HFFc6 (cell line): ENCODE measurements around the gene OSBPL7. TPM values are rescaled to one million over a fixed set of nuclear protein-coding genes. Genes with fewer than 3 reads are reported as not detected.

ENCODE experiments used
- DNase-seq: peaks from one replicate; pipeline ENCODE4 v3.0.0-alpha.2; 2018
- H3K27ac Mint-ChIP-seq: 2 replicates; pipeline ENCODE4 v1.8.0; 2020; ENCODE audit warnings: mild to moderate bottlenecking, mixed read lengths
- H3K27me3 Mint-ChIP-seq: 2 replicates; pipeline ENCODE4 v1.8.0; 2021; ENCODE audit warnings: mild to moderate bottlenecking, moderate library complexity, mixed read lengths; ENCODE audit not compliant: insufficient read depth
- H3K36me3 Mint-ChIP-seq: 2 replicates; pipeline ENCODE4 v1.8.0; 2021; ENCODE audit warnings: low read depth, mixed read lengths
- H3K4me1 Mint-ChIP-seq: 2 replicates; pipeline ENCODE4 v1.8.0; 2020; ENCODE audit warnings: low read depth, mixed read lengths
- H3K4me3 Mint-ChIP-seq: 2 replicates; pipeline ENCODE4 v1.8.0; 2020; ENCODE audit warnings: mild to moderate bottlenecking, moderate library complexity, mixed read lengths
- H3K9me3 Mint-ChIP-seq: 2 replicates; pipeline ENCODE4 v1.8.0; 2020; ENCODE audit warnings: mild to moderate bottlenecking, mixed read lengths
- CTCF ChIP-seq: fragments of 200-600 bp; sonication (generic); IDR thresholded peaks from 2 replicates; pipeline ENCODE4 v1.5.0; 2021; ENCODE audit warnings: antibody characterized with exemption, mild to moderate bottlenecking
- total RNA-seq, 6 experiments: library from RNA; stranded (reverse); fragmentation: NEBNext Ultra II Directional; extraction: Animal tissue kit (Norgen Biotek cat#: 25700); gene quantifications; 2 replicates in 1 of 6; 3 replicates in 5 of 6; pipeline ENCODE4 v1.2.3, GENCODE V29; 2021

OSBPL7 gene
- total RNA-seq, 6 experiments from 2014 or later: 7.0 to 10.7 (median 9.2) TPM

- no peak overlapping the region for H3K4me3 Mint-ChIP-seq
- no peak for TF ChIP-seq CTCF
- H3K9me3 Mint-ChIP-seq: no peaks in the 10 kb centered on the region
- peaks cover 32% of the 10 kb centered on the region for H3K27me3 Mint-ChIP-seq
- H3K27ac Mint-ChIP-seq: no peak overlapping the region
- no peaks in the 10 kb centered on the region for H3K36me3 Mint-ChIP-seq
- H3K4me1 Mint-ChIP-seq: peaks cover 20% of the 10 kb centered on the region
- DNase-seq: no peak
Observed at GRCh38 chr17:47857551-47858455, 36.2 kb upstream of the OSBPL7 start.

- no peaks in the 10 kb centered on the region for H3K36me3 Mint-ChIP-seq
- DNase-seq: no peak
- H3K4me1 Mint-ChIP-seq: peaks cover 22% of the 10 kb centered on the region
- no peak for TF ChIP-seq CTCF
- H3K27me3 Mint-ChIP-seq: peaks cover 41% of the 10 kb centered on the region
- H3K4me3 Mint-ChIP-seq: no peak overlapping the region
- H3K9me3 Mint-ChIP-seq: no peaks in the 10 kb centered on the region
- H3K27ac Mint-ChIP-seq: no peak overlapping the region
Observed at GRCh38 chr17:47856830-47857229, 35.2 kb upstream of the OSBPL7 start.

DNA sequence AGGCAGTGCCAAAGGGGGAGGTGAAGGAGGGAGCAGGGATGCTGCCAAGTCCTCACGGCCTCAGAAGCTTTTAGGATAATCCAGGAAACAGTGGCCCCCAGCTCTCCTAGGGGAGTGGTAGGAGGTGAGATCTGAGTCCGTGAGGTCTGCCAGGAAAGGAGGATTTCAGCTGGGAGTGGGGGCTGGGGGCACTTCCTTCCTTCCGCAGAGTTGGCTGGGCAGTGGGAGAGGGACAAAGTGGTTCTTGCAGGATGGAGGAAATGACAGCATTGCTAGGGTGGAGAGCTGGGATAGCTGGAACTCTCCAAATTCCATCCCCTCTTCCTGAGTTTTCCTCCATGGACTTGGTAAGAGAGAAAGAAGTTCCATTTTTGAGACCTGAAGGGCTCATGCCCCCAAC, 34.1 kb upstream of the OSBPL7 start:
- Mint-ChIP-seq H3K36me3 (no peaks in the 10 kb centered on the region), H3K9me3 (no peaks in the 10 kb centered on the region), H3K27me3 (peaks cover 41% of the 10 kb centered on the region), H3K4me1 (peaks cover 22% of the 10 kb centered on the region), H3K4me3 (no peak overlapping the region), H3K27ac (no peak overlapping the region)
- TF ChIP-seq CTCF: no peak
- no peak for DNase-seq

- Mint-ChIP-seq H3K36me3 (no peaks in the 10 kb centered on the region), H3K27ac (no peak overlapping the region), H3K4me1 (peaks cover 37% of the 10 kb centered on the region), H3K27me3 (peaks cover 39% of the 10 kb centered on the region), H3K9me3 (no peaks in the 10 kb centered on the region), H3K4me3 (no peak overlapping the region)
- no peak for DNase-seq
- no peak for TF ChIP-seq CTCF
Observed at GRCh38 chr17:47853616-47854015, 32.0 kb upstream of the OSBPL7 start.

GRCh38 chr17:47852113-47852949, 30.7 kb upstream of the OSBPL7 start:
- H3K9me3 Mint-ChIP-seq: no peaks in the 10 kb centered on the region
- H3K27me3 Mint-ChIP-seq: peaks cover 41% of the 10 kb centered on the region
- H3K4me1 Mint-ChIP-seq: peaks cover 37% of the 10 kb centered on the region
- no peak for TF ChIP-seq CTCF
- no peak overlapping the region for H3K27ac Mint-ChIP-seq
- H3K36me3 Mint-ChIP-seq: no peaks in the 10 kb centered on the region
- peak overlapping the region; percentile 7; the same call in 1 of the 2 replicates for H3K4me3 Mint-ChIP-seq
- DNase-seq: no peak
